HepG2 (cell line): ENCODE measurements around the gene PFDN5. TPM values are rescaled to one million over a fixed set of nuclear protein-coding genes. Genes with fewer than 3 reads are reported as not detected.
A peak's percentile ranks its signal among the peaks of the same experiment; 100 is the strongest.

Source experiments
- CBX5 ChIP-seq: sonication (generic); formaldehyde crosslinking; IDR thresholded peaks from 2 replicates; pipeline ENCODE4 v1.4.0; 2020; ENCODE audit warnings: missing genetic modification reagents, borderline replicate concordance
- CCDC6 ChIP-seq: sonication (generic); formaldehyde crosslinking; IDR thresholded peaks from 2 replicates; pipeline ENCODE4 v1.8.1; 2022; ENCODE audit warnings: mild to moderate bottlenecking, missing genetic modification reagents, moderate library complexity
- MED13 ChIP-seq: sonication (generic); formaldehyde crosslinking; IDR thresholded peaks from 2 replicates; pipeline ENCODE4 v1.5.0; 2020; ENCODE audit warnings: missing genetic modification reagents
- MTF1 ChIP-seq: sonication (generic); formaldehyde crosslinking; IDR thresholded peaks from 2 replicates; pipeline ENCODE4 v1.5.0; 2020; ENCODE audit warnings: missing genetic modification reagents
- NFYB ChIP-seq: sonication (generic); formaldehyde crosslinking; IDR thresholded peaks from 2 replicates; pipeline ENCODE4 v1.4.0; 2020; ENCODE audit warnings: missing genetic modification reagents
- TFDP2 ChIP-seq: sonication (generic); formaldehyde crosslinking; IDR thresholded peaks from 2 replicates; pipeline ENCODE4 v1.4.0; 2020; ENCODE audit warnings: missing genetic modification reagents
- TGIF2 ChIP-seq: IDR thresholded peaks from 2 replicates; pipeline ENCODE4 v1.6.1; 2016; ENCODE audit warnings: control low read depth, missing compliant biosample characterization
- YEATS2 ChIP-seq: sonication (generic); formaldehyde crosslinking; IDR thresholded peaks from 2 replicates; pipeline ENCODE4 v1.4.0; 2020; ENCODE audit warnings: missing genetic modification reagents, borderline replicate concordance
- ZBTB20 ChIP-seq: sonication (generic); formaldehyde crosslinking; IDR thresholded peaks from 2 replicates; pipeline ENCODE4 v1.8.1; 2023; ENCODE audit warnings: missing genetic modification reagents, low read depth, mild to moderate bottlenecking, borderline replicate concordance
- ZBTB34 ChIP-seq: sonication (generic); formaldehyde crosslinking; IDR thresholded peaks from 2 replicates; pipeline ENCODE4 v1.8.0; 2022; ENCODE audit warnings: mild to moderate bottlenecking, missing genetic modification reagents
- ZMYM4 ChIP-seq: sonication (generic); formaldehyde crosslinking; IDR thresholded peaks from 2 replicates; pipeline ENCODE4 v1.8.1; 2023; ENCODE audit warnings: mild to moderate bottlenecking, missing genetic modification reagents
- ZNF230 ChIP-seq: sonication (generic); formaldehyde crosslinking; IDR thresholded peaks from 2 replicates; pipeline ENCODE4 v1.4.0; 2020; ENCODE audit warnings: mild to moderate bottlenecking, missing genetic modification reagents
- ZNF34 ChIP-seq: sonication (generic); formaldehyde crosslinking; IDR thresholded peaks from 2 replicates; pipeline ENCODE4 v1.4.0; 2020; ENCODE audit warnings: mild to moderate bottlenecking, missing genetic modification reagents, borderline replicate concordance
- ZNF343 ChIP-seq: sonication (generic); formaldehyde crosslinking; IDR thresholded peaks from 2 replicates; pipeline ENCODE4 v1.4.0; 2020; ENCODE audit warnings: mild to moderate bottlenecking, missing genetic modification reagents
- ZNF441 ChIP-seq: sonication (generic); formaldehyde crosslinking; IDR thresholded peaks from 2 replicates; pipeline ENCODE4 v1.7.0; 2021; ENCODE audit warnings: missing genetic modification reagents, borderline replicate concordance
- ZNF468 ChIP-seq: sonication (generic); formaldehyde crosslinking; IDR thresholded peaks from 2 replicates; pipeline ENCODE4 v1.8.0; 2022; ENCODE audit warnings: mild to moderate bottlenecking, moderate library complexity, missing genetic modification reagents
- ZNF546 ChIP-seq: sonication (generic); formaldehyde crosslinking; conservative IDR thresholded peaks from 2 replicates; pipeline ENCODE4 v1.8.1; 2023; ENCODE audit warnings: mild to moderate bottlenecking, missing genetic modification reagents
- ZNF749 ChIP-seq: sonication (generic); formaldehyde crosslinking; IDR thresholded peaks from 2 replicates; pipeline ENCODE4 v1.8.0; 2022; ENCODE audit warnings: mild to moderate bottlenecking, missing genetic modification reagents, moderate library complexity, borderline replicate concordance
- ZNF773 ChIP-seq: sonication (generic); formaldehyde crosslinking; IDR thresholded peaks from 2 replicates; pipeline ENCODE4 v1.4.0; 2020; ENCODE audit warnings: missing genetic modification reagents, borderline replicate concordance
- polyA plus RNA-seq, 8 experiments: library from polyadenylated mRNA; depleted of rRNA in 3 of 8; stranded (reverse) in 7 of 8; unstranded in 1 of 8; fragments of >200 nt; fragmentation: Illumina TruSeq in 4 of 8; extraction: Trizol in 4 of 8; gene quantifications; 2 replicates each; pipeline versions ENCODE4 v1.2.1 to v1.2.3, GENCODE V29; 2011 to 2016; ENCODE audit warnings: low read depth in 4 of 8, missing spikeins in 1 of 8, mixed read lengths in 1 of 8; ENCODE audit not compliant: insufficient read depth in 1 of 8
- total RNA-seq, 5 experiments: library from RNA; depleted of rRNA; stranded (reverse); fragments of >200 nt; fragmentation: Illumina TruSeq; extraction: Trizol; gene quantifications; 2 replicates each; pipeline ENCODE4 v1.2.3, GENCODE V29; 2016; ENCODE audit warnings: low read depth in 1 of 5
- TF ChIP-seq, protein P1 (sequence below): sonication (generic); formaldehyde crosslinking; IDR thresholded peaks from 2 replicates; pipeline ENCODE4 v1.5.0; 2020; ENCODE audit warnings: mild to moderate bottlenecking, missing genetic modification reagents, borderline replicate concordance

Gene PFDN5
- total and polyA plus RNA-seq, 2 of the 13 experiments (the other 11 are each of a cell fraction or from before 2014, with no cell fraction given): 449 to 462 TPM

GRCh38 chr12:53324779-53325510, 29.6 kb downstream of the PFDN5 start (continued):
- TF ChIP-seq ZBTB34 (CRISPR knock-in tag) (peak; percentile 63; the same call in 1 of the 2 replicates), CCDC6 (CRISPR knock-in tag) (peak; percentile 47; the same call in 1 of the 2 replicates), TFDP2 (CRISPR knock-in tag) (peak; percentile 92), ZBTB20 (CRISPR knock-in tag) (0 out of 2 replicates have a peak, but pooled peaks have one; percentile 46), ZNF441 (CRISPR knock-in tag) (peak; percentile 77; the same call in 1 of the 2 replicates), TGIF2 (CRISPR knock-in tag) (peak; percentile 56), NFYB (no peak), ZNF230 (CRISPR knock-in tag) (peak; percentile 22; the same call in 1 of the 2 replicates), ZMYM4 (CRISPR knock-in tag) (peak; percentile 56; the same call in 1 of the 2 replicates), ZNF773 (CRISPR knock-in tag) (no peak), ZNF34 (no peak), CBX5 (no peak; the same call in 1 of the 2 replicates), ZNF468 (no peak), MED13 (CRISPR knock-in tag) (0 out of 2 replicates have a peak, but pooled peaks have one; percentile 19), ZNF749 (CRISPR knock-in tag) (peak; percentile 41; the same call in 1 of the 2 replicates), ZNF343 (CRISPR knock-in tag) (peak; percentile 78; the same call in 1 of the 2 replicates), MTF1 (no peak), YEATS2 (peak; percentile 71), ZNF546 (CRISPR knock-in tag) (no peak)
- TF ChIP-seq, protein P1, sequence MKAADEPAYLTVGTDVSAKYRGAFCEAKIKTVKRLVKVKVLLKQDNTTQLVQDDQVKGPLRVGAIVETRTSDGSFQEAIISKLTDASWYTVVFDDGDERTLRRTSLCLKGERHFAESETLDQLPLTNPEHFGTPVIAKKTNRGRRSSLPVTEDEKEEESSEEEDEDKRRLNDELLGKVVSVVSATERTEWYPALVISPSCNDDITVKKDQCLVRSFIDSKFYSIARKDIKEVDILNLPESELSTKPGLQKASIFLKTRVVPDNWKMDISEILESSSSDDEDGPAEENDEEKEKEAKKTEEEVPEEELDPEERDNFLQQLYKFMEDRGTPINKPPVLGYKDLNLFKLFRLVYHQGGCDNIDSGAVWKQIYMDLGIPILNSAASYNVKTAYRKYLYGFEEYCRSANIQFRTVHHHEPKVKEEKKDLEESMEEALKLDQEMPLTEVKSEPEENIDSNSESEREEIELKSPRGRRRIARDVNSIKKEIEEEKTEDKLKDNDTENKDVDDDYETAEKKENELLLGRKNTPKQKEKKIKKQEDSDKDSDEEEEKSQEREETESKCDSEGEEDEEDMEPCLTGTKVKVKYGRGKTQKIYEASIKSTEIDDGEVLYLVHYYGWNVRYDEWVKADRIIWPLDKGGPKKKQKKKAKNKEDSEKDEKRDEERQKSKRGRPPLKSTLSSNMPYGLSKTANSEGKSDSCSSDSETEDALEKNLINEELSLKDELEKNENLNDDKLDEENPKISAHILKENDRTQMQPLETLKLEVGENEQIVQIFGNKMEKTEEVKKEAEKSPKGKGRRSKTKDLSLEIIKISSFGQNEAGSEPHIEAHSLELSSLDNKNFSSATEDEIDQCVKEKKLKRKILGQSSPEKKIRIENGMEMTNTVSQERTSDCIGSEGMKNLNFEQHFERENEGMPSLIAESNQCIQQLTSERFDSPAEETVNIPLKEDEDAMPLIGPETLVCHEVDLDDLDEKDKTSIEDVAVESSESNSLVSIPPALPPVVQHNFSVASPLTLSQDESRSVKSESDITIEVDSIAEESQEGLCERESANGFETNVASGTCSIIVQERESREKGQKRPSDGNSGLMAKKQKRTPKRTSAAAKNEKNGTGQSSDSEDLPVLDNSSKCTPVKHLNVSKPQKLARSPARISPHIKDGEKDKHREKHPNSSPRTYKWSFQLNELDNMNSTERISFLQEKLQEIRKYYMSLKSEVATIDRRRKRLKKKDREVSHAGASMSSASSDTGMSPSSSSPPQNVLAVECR (CRISPR knock-in tag): peak; percentile 79; the same call in 1 of the 2 replicates
